Medulla oblongata (tissue), 1 donor: Measurements from ENCODE around the gene RGS6.

Source experiments
- DNase-seq: peaks from one replicate; pipeline ENCODE4 v3.0.0-alpha.2; 2015; ENCODE audit errors: extremely low spot score

RGS6 gene

DNA sequence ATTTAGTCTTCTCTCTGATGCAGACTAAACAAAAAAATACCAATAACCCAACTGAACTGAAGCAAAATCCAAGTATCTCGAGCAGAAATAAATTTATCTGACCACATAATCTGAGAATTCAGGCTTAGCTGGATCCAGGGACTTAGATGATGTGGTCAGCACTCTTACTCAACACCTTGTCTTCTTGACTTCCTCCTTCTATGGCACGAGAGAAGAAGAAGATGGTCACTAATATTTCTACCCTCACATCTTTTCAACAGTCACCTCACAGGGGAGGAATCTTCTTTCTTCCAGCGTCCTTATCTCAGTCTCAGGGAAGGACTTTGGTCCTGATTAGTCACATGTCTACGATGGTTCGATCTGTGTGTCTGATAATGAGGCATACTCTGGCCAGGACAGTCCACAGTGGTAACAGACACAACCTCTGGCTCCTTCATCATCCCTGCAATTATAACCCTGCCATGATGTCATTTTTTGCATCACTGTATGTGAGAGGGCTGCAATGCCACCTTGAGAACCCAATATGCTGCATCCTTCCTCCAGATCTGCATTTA, 15.8 kb downstream of the RGS6 start:
- no peak for DNase-seq

DNA sequence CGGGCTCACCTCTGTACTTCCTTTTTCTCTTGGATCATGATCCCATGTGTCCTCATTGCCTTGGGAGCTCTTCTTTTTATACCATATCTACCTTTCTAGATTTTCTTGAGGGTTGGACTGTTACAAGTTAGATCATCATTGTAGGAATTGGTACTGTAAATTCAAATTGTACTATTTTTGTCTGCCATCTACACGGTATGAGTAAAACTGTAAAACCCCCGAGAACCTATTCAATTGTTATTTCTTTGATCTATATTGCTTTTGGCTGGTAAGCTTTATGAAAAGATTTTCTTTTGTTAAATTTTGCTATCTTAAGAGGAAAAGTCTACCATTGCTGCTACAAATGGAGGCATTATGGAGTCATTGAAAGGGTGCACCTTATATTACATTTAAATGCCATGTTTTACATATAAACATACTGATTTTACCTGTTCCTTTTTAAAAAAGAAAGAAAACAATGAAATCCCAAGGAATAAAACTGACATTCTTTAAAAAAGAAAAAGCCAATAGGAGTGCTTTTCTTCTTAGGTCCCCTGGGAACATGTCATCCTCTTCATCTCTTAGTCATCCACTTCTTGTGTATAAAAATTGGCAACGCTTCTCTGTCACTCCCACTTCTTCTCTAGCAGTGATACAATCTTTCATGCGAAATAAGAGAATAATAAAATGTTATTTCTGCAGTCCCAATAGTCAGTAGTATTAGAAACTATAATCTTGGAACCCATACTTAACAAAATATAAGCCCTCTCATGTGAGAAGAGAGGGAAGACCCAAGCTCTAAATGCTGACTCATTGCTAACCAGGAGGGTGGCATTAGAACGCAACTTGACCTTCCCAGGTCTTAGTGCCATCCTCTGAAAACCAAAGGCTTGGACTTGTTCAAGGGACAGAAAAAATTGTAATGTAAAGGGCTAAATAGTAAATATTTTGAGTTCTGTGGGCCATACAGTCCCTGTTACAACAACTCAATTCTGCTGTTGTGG, 20.4 kb downstream of the RGS6 start:
- DNase-seq, result no peak

DNA sequence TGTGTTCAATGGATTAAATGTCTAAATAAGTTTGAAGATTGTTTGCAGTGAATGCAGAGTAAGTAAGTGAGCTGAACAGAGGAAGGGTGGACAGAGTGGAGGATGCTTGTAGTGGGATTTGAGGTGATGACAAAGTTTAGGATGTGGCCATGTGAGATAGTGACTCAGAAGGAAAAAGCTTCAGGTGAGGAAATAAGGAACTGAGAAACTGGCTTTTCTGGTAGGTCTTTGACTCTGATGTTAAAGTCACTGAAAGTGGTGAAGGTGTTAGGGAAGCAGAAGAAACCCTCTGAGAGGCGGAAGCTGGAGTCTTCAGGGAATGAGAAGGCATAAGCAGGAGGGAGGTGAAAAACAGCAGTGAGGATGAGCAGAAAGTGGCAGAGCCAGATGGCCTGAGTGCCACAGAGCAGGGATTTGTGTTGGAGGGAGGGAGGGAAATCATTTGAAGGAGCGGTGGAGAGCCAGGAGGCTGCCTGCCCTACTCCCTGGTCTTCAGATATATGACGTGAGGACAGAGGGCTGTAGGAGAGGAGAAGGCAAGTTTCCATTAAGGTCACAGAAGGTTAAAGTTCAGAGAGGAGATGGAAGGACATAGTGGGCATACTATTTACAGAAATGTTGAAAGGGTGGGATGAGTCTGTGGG, 24.8 kb downstream of the RGS6 start:
- DNase-seq, result no peak

DNA sequence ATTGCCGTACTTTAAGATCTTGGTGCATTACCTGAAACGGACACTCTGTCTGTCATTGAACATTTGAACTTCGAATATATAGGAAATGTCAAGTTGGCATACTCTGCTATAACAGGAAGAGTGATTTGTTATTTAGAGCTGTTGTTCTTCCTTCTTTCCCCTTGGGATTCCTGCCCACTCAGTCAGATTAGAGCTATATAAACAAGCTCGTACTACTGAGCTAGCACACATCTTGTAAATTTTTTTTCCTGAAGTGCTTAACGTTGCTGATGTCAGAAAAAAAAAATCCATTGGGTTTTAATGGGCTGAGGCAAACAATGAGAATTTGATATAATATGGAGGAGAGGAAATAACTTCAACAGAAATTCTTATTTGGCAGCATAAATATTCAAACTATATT, 26.8 kb downstream of the RGS6 start:
- DNase-seq, result no peak

DNA sequence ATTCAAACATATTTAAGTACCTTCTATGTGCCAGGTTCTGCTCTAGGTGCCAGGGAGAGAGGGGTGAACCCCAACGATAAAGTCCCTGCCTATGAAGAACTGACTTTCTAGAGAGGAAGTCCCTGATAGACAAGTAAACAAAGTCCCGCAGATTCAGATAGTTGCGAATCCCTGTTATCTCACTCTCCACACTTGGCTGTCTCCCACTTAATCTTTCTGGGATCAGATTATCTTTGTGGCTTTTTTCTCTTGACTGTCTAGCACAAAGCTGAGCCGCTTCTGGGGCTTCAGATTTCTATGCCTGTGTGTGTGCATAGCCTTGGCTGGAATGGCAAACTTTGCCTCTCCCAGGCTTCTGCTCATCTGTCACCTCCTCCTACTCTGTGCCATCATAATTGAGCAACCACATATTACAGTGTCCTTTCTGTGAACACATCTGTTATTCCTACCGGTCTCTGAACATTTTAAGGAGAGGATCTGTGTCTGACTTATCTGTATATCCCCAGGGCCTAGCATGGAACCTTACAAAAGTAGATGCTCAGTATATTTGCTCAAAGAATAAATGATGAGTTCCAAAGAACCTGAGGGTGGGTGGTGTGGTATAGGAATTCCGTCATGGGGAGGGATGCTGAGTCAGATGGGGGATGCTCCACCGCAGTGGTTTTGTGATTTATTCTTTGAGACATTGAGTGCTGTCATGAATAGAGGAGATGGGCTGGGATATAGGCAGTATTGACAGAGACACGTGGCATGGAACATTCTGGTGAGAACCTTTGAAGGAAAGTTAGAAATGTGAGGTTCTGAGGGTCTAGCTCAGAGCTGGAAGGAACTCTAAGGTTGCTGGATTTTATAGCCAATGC, 28.5 kb downstream of the RGS6 start:
- DNase-seq, result no peak

DNA sequence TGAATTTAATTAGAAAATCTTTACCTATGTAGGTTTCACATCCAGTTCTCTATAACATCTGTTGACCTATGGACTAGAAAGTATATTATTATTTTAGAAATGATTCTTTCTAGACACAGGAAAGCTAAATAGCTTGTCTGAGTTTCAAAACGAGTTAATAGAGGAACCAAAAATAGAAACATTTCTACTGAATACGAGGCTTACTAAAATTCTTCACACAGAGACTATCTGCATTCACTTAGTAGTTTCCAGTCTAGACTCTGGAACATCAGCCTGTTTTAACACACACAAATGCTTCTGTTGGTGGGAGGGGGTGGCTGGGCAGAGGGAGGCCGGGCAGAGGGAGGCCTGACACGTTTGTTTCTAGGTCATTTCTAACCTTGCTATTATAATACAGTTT, 29.7 kb downstream of the RGS6 start:
- no peak for DNase-seq

DNA sequence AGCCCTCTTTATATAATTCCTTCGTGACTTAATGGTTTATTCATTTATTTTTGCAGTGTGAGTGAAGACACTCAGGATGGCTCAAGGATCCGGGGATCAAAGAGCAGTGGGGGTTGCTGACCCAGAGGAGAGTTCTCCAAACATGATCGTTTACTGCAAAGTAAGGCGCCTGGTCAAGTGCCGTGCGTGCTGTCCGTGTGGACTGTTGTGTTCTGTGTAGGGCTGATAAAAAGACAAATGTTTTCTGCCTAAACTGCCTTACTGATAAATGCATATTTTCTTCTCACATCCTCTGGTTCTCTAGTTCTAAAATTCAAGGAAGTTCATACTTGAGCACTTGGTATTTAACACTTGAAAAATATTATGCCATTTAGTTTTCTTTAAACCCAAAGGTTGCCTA, 32.5 kb downstream of the RGS6 start:
- no peak for DNase-seq

DNA sequence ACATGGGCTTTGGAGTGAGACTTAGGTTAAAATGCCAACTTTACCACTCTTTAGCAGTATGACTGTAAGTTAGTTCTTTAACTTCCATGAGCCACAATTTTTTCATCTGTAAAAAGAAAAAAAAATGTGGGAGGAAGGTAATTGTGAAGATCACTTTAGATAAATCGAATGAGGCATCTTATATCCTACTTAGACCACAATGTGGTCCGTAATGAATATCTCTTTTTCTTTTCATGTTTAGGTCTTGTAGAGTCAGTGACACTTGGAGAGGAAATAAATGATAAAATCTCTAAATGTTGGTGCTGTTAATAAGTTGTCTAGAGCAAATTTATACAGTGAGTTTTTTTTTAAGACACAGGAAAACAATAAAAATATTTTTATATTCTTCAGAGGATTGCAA, 34.3 kb downstream of the RGS6 start:
- no peak for DNase-seq

DNA sequence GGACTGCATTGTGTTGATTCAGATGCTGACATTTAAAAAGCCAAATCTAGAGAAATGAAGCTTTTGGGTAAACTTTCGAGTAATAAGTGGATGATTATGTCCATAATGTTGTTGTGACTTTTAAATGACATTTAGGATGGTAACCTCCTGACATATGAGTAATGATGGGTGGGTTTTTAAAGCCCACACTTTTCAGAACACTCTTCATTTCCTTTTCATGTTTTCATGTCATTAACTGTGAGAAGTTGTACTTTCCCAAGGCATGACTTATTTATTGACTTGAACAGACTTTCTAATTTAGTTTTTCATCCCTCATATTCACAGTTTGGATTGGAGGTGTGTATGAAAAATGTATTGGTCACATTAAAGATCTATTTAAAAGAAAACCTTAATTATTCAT, 35.5 kb downstream of the RGS6 start:
- no peak for DNase-seq

DNA sequence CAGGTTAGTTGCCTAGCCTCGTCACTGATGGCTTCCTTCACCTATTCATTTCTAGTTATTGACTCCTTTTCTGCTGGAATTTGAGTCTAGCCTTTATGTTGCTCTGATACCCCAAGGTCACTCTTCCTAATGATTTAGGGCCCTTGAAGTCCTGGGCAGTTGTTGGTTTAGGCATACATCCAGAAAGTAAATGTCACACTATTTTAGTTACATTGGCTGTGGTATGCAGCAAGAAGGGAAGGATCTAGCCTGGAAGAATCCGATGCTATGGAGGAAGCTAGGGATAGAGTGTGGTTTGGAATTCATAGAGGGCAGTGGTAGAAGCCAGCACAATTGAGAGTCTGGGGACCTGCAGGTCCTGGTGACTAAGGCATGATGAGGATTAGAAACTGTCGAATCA, 38.0 kb downstream of the RGS6 start:
- no peak for DNase-seq

DNA sequence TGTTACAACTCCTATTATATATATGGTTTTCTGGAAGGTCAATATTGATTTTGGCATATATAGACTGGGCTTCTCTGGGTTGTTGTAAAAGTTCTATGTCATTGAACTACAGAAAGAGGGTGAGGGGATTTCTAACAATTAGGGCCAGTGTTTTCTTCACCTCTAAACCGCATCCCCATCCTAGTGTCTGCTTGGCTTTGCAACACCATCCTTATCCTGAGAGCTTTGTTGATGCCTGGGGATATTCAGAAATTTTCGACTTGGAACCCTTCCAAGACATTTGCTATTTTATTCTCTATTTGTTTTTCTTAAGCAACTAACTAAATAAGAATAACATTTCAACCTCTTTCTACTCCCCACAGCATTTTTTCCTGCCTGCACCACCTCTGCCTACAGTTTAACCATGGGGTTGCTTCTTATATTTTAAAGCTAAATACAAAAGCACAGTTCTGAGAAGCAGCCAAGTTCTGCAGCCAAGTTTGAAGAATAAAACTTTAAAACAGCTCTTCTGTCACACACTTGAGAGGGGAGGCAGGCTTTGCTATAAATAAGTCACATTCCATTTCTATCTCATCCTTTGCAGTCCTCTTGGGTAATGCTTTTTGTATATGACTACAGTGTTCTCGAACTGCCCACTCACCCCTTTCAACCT, 53.4 kb downstream of the RGS6 start:
- DNase-seq, result no peak

DNA sequence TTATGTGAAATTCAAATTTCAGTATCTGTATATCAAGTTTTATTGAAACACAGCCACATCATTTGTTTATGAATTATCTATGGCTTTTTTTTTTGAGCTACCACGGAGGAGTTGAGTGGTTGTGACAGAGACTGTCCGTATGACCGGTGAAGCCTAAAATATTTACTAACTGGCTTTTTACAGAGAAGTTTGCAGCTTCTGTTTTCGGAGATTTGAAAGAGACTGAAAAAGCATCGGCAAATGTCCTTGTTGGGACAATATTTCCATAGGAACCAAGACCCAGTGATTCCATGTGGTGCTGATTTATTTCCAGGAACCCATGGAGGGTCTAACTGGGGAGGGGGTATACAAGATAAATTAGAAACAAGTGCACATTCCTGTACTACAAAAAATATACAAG, 56.2 kb downstream of the RGS6 start:
- DNase-seq, result no peak

DNA sequence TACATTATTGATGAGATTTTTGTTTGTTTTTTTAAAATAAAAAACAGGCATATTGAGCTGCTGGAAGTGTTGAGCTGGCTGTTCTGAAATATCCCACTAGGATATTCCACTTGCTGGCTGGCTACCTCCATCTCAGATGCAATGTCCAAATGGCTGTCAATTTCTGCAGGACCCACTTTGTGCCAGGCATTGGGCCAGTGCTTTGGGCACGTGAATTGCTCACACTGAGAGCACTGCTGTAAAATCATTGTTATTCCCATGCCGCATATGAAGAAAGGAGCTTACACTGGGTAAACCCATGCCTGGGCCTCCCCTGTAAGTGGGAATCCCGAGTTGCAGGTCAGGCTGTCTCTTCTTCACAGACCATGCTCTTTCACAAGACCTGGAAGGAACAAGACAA, 56.7 kb downstream of the RGS6 start:
- no peak for DNase-seq

DNA sequence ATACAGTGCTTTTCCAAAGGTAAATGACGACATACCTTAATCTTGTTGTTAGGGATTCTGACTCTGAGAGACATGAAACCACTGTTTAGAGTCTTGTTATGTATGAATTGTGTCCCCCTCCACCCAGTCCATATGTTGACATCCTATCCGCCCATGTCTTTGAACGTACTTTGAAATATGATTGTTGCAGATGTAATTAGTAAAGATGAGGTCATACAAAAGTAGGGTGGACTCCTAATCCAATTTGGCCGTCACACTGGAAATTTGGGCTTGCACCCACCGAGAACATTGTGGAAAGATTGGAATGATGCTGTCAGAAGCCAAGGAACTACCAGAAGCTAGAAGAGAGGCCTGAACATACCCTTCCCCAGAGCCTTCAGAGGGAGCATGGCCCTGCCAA, 62.2 kb downstream of the RGS6 start:
- no peak for DNase-seq

DNA sequence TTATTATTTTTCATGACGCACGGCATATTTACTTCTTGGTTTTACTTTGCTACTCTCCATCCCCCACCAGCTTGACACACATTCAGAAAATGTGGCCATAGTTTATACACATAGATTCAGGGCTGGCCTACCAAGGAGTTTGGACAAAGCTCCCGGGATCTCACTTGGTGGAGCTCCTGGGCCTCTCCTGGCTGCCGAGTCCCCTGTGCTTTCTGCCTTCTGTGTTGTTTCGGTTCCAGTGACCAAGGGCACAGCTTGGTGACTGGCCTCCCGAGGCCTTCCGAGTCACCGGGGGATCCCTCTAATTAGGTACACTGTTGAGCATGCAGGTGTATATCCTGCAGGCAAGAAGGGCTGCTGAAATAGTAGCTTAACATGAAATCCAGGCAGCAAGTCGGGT, 63.5 kb downstream of the RGS6 start:
- no peak for DNase-seq

DNA sequence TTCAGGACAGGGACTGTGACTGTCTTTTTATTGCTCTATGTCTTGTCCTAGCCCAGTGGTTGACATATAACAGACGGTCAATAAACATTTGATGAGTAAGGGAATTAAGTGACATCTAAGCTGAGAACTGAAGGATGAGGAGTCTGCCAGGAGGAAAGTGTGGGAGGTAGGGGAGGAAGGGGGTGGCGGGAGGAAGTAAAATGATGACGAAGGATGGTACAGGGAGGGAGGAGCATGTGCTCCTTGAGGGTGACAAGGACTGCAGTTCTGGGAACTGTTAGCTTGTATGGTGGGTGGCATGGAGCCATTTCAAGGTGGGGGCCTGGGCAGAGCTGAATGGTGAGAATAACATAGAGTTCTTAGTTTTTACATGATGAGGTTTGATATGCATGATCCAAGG, 64.4 kb downstream of the RGS6 start:
- no peak for DNase-seq

DNA sequence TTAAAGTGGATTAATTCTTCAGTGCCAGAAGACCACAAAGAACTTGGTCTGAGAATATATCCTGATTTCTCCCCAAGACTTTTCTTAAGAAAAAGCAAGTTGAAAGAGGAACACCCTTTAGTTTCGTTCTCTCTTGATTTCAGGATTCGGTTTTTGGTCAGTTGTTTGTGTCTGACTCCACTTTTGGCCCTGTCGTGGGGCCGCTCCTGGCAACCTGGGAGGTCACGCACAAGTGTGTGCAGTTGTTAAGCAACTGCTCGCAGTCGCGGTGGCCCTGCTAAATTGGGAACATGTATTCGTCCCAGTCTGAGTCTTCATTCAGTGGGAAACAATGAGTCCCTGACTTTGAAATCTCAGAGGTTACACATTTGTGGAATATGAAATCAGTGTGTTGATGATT, 68.7 kb downstream of the RGS6 start:
- peak; percentile 73 for DNase-seq

DNA sequence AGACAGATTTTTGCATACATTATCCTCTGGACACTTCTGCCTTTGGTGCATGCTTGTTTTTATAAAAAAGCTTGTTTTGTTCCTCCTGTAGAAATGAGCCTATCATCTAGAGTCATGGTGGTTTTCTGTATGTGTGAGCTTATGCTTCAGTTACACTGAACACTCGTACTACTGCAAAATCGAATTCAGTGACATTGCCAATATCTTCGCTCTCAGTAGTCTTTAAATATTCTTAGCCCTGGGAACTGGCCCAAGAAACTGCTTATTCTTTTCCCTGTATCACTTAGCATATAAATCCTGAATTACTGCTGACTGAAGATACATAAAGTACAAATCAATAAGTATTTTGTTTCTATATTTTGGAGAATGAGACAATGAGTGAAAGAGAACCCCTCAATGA, 70.5 kb downstream of the RGS6 start:
- DNase-seq, result no peak

DNA sequence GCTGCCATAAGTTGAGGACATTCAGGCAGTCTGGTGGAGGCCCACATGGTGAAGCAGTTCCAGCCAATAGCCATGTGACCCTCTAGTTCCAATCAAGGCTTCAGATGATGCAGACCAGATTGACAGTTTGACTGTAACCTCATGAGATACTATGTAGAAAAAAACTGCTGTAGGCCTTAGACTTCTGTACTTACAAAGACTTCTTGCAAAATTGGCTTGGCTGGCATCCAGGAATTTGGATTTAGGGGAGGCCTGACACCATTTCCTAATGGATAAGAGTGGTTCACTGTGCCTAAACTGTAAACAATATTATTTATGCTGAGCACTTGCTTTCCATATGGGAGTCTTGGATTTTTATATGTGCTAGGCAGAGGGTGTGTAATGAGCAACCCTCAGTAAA, 76.4 kb downstream of the RGS6 start:
- no peak for DNase-seq

DNA sequence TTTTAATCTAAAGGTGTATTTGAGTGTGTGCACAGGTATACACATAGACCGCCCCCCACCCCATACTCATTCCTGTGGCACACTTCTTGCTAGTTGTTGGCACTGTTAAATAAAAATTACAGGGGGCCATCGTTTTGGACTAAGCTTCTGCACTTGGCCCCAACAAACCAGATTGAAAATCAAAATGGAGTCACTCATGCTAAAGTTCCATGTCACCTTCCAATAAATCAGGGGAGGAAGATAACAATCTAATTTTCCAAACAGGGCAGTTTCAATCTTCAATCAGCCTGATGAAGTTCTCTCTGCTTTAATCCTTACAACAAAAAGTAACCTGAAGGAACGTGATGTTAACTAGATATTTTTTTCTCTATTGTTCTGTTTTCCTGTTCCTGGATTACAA, 78.2 kb downstream of the RGS6 start:
- no peak for DNase-seq

DNA sequence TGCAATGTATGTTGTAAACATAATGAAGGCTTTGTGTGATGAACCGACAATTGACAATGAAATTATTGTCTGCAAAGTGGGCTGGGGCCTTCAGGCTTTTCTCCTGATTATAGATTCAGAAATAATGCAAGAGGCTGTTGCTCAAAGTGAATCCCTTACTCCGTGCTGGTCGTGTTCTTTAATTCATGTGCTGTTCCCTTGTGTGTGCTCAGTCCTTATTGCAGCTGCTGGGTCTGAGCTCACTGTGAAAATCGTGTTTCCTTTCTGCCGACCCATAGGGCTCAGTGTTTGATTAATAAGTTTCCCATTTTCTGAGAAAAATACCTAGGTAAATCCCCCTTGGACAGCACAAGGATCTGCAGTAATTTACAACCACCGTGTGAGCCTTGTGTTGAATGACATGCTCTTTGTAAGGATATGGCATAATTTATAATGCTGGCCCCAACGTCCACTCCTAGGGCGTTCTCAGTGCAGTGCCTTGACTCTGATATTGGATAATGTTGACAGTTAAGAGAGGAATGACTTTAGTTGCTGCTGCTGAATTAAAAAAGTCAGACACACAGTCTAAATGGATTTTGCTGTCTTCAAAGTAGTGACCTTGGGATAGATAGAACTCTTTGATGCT, 81.6 kb downstream of the RGS6 start:
- DNase-seq, result peak; percentile 14
